Suprapubic skin (tissue), 3 donors: ENCODE results near the gene TMC8.
"Not testable (repeated sequence)": the region's sequence is repeated elsewhere in the genome, so short reads cannot be mapped to it uniquely, and the experiment has no call there.

ENCODE experiments used
- POLR2A ChIP-seq, 2 donors: fragments of 450-650 bp; IDR thresholded peaks; one replicate each; pipeline ENCODE4 v1.6.1; 2017; ENCODE audit warnings: antibody characterized with exemption in 2 of 2, mild to moderate bottlenecking in 2 of 2, moderate library complexity in 2 of 2
- TF ChIP-seq, protein P1 (sequence below), 2 donors: fragments of 200-600 bp in 1 of 2; fragments of 450-650 bp in 1 of 2; sonication (generic) in 1 of 2; IDR thresholded peaks; one replicate each; pipeline ENCODE4 v1.5.1; 2016 to 2019; ENCODE audit warnings: antibody characterized with exemption in 2 of 2, mild to moderate bottlenecking in 1 of 2, moderate library complexity in 1 of 2

DNA sequence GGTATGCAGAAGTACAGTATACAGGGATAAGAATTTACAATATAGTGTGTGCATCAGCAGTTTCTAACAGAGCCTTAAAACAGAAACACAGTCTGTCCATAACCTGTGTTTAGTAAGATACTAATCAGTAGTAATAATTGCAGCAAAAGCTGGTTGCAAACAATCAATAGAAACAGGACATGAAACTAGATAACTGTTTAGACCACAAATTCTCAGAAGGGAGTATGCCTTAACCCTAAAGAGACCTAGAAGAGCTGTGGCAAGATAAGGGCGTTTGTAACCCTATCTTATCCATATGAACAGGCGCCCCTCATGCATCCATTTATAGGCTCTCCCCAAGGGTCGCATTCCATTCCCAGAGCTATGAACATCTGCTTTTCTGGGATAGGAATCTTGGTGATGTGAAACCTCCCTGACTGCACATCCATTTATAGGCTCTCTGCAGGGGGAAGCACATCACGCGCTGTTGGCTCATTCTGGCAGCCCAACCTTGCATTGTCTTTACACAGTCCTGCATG is 48.2 kb upstream of the TMC8 start:
- TF ChIP-seq, protein P1, sequence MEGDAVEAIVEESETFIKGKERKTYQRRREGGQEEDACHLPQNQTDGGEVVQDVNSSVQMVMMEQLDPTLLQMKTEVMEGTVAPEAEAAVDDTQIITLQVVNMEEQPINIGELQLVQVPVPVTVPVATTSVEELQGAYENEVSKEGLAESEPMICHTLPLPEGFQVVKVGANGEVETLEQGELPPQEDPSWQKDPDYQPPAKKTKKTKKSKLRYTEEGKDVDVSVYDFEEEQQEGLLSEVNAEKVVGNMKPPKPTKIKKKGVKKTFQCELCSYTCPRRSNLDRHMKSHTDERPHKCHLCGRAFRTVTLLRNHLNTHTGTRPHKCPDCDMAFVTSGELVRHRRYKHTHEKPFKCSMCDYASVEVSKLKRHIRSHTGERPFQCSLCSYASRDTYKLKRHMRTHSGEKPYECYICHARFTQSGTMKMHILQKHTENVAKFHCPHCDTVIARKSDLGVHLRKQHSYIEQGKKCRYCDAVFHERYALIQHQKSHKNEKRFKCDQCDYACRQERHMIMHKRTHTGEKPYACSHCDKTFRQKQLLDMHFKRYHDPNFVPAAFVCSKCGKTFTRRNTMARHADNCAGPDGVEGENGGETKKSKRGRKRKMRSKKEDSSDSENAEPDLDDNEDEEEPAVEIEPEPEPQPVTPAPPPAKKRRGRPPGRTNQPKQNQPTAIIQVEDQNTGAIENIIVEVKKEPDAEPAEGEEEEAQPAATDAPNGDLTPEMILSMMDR (IDR thresholded peaks at IDR 0.05), result not testable (repeated sequence)
- TF ChIP-seq POLR2A (IDR thresholded peaks at IDR 0.05), result not testable (repeated sequence)
